SK-N-MC (cell line): ENCODE data around the gene PPP4R3A.
A peak's percentile ranks its signal among the peaks of the same experiment; 100 is the strongest.

ENCODE experiments used
- DNase-seq: peaks from one replicate; pipeline ENCODE4 v3.0.0-alpha.2; 2011; ENCODE audit warnings: low read depth, low spot score
- H3K27ac ChIP-seq: fragments of 200-600 bp; sonication (generic); 2 replicates; pipeline ENCODE4 v1.5.1; 2016; ENCODE audit warnings: mixed run types
- H3K36me3 ChIP-seq: fragments of 200-600 bp; sonication (generic); 2 replicates; pipeline ENCODE4 v1.6.1; 2017; ENCODE audit warnings: antibody characterized with exemption, low read length, mixed read lengths; ENCODE audit not compliant: insufficient read depth
- H3K4me3 ChIP-seq: fragments of 200-600 bp; sonication (generic); 2 replicates; pipeline ENCODE4 v1.5.1; 2016
- H3K9ac ChIP-seq: fragments of 200-600 bp; sonication (generic); 2 replicates; pipeline ENCODE4 v1.8.0; 2017; ENCODE audit warnings: mixed run types, mixed read lengths; ENCODE audit not compliant: insufficient read length
- H3K9me3 ChIP-seq: fragments of 200-600 bp; sonication (generic); 2 replicates; pipeline ENCODE4 v1.6.1; 2017; ENCODE audit warnings: low read depth, mild to moderate bottlenecking, antibody characterized with exemption, low read length, moderate library complexity, mixed read lengths
- EZH2 ChIP-seq: fragments of 200-600 bp; sonication (generic); IDR thresholded peaks from one replicate; pipeline ENCODE4 v1.6.1; 2017; ENCODE audit warnings: antibody characterized with exemption
- FOXP2 ChIP-seq: optimal IDR thresholded peaks from 2 replicates; pipeline ENCODE3; 2011; ENCODE audit warnings: mild to moderate bottlenecking, moderate library complexity; ENCODE audit not compliant: insufficient read depth; ENCODE audit errors: extremely low read length, control extremely low read depth
- POLR2AphosphoS5 ChIP-seq: IDR thresholded peaks from 2 replicates; pipeline ENCODE4 v1.6.1; 2012; ENCODE audit warnings: mild to moderate bottlenecking, low read depth, low read length, borderline replicate concordance

PPP4R3A gene

DNA sequence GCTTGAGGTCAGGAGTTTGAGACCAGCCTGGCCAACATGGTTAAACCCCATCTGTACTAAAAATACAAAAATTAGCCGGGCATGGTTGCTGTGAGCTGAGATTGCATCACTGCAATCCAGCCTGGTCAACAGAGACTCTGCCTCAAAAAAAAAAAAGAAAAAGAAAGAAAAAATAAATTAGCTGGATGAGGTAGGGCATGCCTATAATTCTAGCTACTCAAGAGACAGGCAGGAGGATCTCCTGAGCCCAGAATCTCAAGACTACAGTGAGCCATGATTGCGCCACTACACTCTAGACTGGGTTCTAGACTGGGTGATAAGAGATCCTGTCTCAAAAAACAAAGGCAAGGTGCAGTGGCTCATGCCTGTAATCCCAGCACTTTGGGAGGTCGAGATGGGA is 16.9 kb downstream of the PPP4R3A start:
- peaks cover 24% of the 10 kb centered on the region for H3K36me3 ChIP-seq
- H3K4me3 ChIP-seq = no peak overlapping the region
- H3K9ac ChIP-seq = no peak overlapping the region
- no peak for DNase-seq
- H3K9me3 ChIP-seq = no peaks in the 10 kb centered on the region
- H3K27ac ChIP-seq = no peak overlapping the region
- TF ChIP-seq EZH2 (no peak), POLR2AphosphoS5 (no peak), FOXP2 (no peak)

DNA sequence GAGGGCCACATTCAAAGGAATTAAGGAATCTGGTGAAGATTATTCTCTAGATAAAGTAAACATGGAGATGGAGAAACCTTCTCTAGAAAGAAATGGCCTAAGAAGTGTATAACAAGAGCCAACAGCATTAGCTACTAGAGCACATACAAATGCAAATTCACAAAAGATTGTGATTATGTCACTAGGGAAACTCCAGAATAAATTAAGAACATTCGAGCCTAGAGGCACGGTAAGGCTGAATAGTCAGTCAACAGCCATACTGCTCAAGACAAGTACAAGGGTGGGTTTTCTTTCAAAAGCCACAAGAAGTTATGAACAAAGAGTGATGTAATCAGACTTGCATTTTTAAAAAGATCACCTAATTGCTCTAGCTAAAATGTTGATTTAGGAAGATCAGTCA is 25.4 kb downstream of the PPP4R3A start:
- H3K36me3 ChIP-seq = peaks cover 82% of the 10 kb centered on the region
- H3K9me3 ChIP-seq = no peaks in the 10 kb centered on the region
- 0 out of 2 replicates have a peak overlapping the region, but pooled peaks have one; percentile 0 for H3K27ac ChIP-seq
- DNase-seq = peak; percentile 24
- no peak overlapping the region for H3K4me3 ChIP-seq
- TF ChIP-seq FOXP2 = no peak
- TF ChIP-seq POLR2AphosphoS5 = no peak
- no peak for TF ChIP-seq EZH2
- no peak overlapping the region for H3K9ac ChIP-seq

DNA sequence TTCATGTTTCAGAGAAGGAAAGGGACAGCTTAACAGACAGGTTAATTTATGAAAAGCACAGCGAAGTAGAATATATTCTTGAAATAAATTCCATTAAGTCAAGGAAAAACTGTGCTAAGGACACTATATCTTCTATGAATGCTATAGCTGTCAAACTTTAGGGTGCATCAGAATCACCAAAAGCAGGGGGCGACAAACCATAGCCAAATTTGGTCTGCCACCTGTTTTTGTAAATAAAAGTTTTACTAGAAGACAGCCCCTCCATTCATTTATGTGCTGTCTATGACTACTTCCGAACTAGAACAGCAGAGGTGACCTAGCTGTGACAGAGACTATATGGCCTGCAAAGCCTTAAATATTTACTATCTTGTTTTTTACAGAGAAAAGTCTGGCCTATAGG is 25.9 kb downstream of the PPP4R3A start:
- Histone ChIP-seq H3K27ac (0 out of 2 replicates have a peak overlapping the region, but pooled peaks have one; percentile 0), H3K4me3 (no peak overlapping the region), H3K9me3 (no peaks in the 10 kb centered on the region), H3K9ac (no peak overlapping the region), H3K36me3 (peaks cover 82% of the 10 kb centered on the region)
- no peak for DNase-seq
- TF ChIP-seq POLR2AphosphoS5 (no peak), EZH2 (no peak), FOXP2 (no peak)

GRCh38 chr14:91482263-91483013 is 27.7 kb downstream of the PPP4R3A start:
- H3K36me3 ChIP-seq = peaks cover 91% of the 10 kb centered on the region
- H3K27ac ChIP-seq = no peak overlapping the region
- TF ChIP-seq POLR2AphosphoS5 (no peak), FOXP2 (no peak), EZH2 (no peak)
- no peak overlapping the region for H3K4me3 ChIP-seq
- no peak overlapping the region for H3K9ac ChIP-seq
- DNase-seq = no peak
- no peaks in the 10 kb centered on the region for H3K9me3 ChIP-seq

DNA sequence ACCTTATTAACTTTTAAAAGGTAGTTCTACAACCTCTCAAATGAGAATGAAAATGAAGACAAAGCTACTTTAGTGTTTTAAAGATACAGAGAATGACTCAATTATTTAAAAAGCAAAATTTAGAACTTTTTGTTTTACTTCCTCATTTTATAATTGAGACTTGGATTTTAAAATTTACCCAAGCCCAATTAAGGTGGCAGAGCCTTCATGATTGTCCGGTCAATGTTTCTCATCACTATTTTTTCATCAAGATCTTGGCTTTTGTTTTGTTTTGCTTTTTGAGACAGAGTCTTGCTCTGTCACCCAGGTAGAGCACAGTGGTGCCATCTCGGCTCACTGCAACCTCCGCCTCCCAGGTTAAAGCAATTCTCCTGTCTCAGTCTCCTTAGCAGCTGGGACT is 32.7 kb downstream of the PPP4R3A start:
- no peaks in the 10 kb centered on the region for H3K9me3 ChIP-seq
- H3K9ac ChIP-seq = no peak overlapping the region
- peaks cover 96% of the 10 kb centered on the region for H3K36me3 ChIP-seq
- no peak for DNase-seq
- no peak for TF ChIP-seq POLR2AphosphoS5
- no peak for TF ChIP-seq FOXP2
- no peak for TF ChIP-seq EZH2
- no peak overlapping the region for H3K27ac ChIP-seq
- no peak overlapping the region for H3K4me3 ChIP-seq

DNA sequence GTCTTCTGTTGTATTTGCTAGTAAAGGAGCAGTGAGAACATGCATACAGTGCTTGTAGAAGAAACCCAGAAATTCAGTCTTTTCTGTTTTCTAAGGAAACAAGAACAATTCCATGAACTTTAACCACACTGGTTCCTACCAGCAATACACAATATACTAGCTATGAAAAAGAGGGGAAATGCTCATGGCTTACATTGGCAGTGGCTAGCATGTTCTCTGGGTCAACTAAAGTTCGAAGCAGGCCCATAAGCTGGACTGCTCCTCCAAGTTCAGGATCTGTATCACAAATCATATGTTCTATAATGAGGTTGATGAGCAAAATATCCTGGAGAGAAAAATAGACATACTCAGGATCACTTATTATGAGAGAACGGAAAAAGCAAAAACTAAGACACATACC is 37.1 kb downstream of the PPP4R3A start:
- H3K36me3 ChIP-seq = peaks cover 89% of the 10 kb centered on the region
- no peak overlapping the region for H3K4me3 ChIP-seq
- DNase-seq = no peak
- no peak overlapping the region for H3K27ac ChIP-seq
- TF ChIP-seq POLR2AphosphoS5 (no peak), FOXP2 (no peak), EZH2 (no peak)
- no peak overlapping the region for H3K9ac ChIP-seq
- H3K9me3 ChIP-seq = no peaks in the 10 kb centered on the region

DNA sequence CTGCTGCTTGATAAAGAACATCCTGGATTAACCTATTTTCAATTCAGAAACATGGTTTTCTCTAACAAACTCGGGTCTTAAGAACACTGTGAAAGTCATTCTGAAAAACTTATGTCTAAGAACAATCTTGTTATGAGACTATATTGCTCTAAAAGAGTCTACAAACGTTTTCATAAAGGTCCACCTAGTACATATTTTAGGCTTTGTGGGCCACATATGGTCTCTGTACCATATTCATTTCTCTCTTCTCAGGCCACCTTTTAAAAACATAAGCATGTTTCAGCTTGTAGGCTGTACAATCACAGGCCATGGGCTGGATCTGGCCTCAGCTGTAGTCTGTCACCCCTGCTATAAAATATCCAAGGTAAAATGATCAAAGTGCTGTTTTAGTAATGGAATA is 39.9 kb downstream of the PPP4R3A start:
- Histone ChIP-seq H3K9me3 (no peaks in the 10 kb centered on the region), H3K4me3 (no peak overlapping the region), H3K27ac (no peak overlapping the region), H3K36me3 (peaks cover 89% of the 10 kb centered on the region), H3K9ac (no peak overlapping the region)
- TF ChIP-seq FOXP2 = no peak
- no peak for TF ChIP-seq EZH2
- TF ChIP-seq POLR2AphosphoS5 = no peak
- DNase-seq = no peak

GRCh38 chr14:91466192-91466591 is 43.9 kb downstream of the PPP4R3A start:
- Histone ChIP-seq H3K27ac (no peak overlapping the region), H3K9ac (no peak overlapping the region), H3K36me3 (peaks cover 89% of the 10 kb centered on the region), H3K4me3 (no peak overlapping the region), H3K9me3 (no peaks in the 10 kb centered on the region)
- DNase-seq = no peak
- TF ChIP-seq POLR2AphosphoS5 (no peak), FOXP2 (no peak), EZH2 (no peak)
